ENCODE data around the gene NCL.

Gene NCL

DNA sequence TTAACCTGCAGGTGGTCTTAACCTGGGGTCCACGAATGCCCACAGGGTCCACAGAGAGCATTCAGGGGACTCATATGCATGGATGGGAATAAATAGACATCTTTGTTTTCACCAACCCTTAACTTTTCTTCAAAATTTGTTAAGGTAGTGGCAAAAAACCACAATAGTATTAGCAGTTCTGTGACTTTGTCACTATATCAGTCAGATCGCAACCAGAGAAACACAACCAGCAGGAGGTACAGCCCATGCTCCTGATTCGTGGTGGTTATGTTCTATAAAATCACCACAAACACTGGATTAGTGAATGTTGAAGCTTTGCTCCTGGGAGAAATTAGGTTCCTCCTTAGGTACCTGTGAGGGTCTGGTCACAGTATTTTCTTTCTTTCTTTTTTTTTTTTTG, 37.2 kb downstream of the NCL start:
- H3K4me3 ChIP-seq (ENCODE audit: low read depth, low read length): no peak overlapping the region
- TF ChIP-seq CTCF (IDR thresholded peaks at IDR 0.05; ENCODE audit: low read depth, low read length, missing control alignments): no peak
- no peak for DNase-seq (ENCODE audit: low read depth)
- in situ Hi-C loops (cut with HindIII; ENCODE audit: low sequenced_read_pairs): no loop called here

- no peak for DNase-seq (ENCODE audit: low read depth)
- in situ Hi-C loops (cut with HindIII; ENCODE audit: low sequenced_read_pairs): no loop called here
- no peak overlapping the region for H3K4me3 ChIP-seq (ENCODE audit: low read depth, low read length)
- TF ChIP-seq CTCF (IDR thresholded peaks at IDR 0.05; ENCODE audit: low read depth, low read length, missing control alignments): no peak
These were observed 38.2 kb downstream of the NCL start for GRCh38 chr2:231425811-231426703.

- no peak for TF ChIP-seq CTCF (IDR thresholded peaks at IDR 0.05; ENCODE audit: low read depth, low read length, missing control alignments)
- DNase-seq (ENCODE audit: low read depth): no peak
- in situ Hi-C loops (cut with HindIII; ENCODE audit: low sequenced_read_pairs): no loop called here
- no peak overlapping the region for H3K4me3 ChIP-seq (ENCODE audit: low read depth, low read length)
These were observed 38.9 kb downstream of the NCL start for GRCh38 chr2:231425291-231425810.

GRCh38 chr2:231423176-231423575, 41.1 kb downstream of the NCL start:
- TF ChIP-seq CTCF (IDR thresholded peaks at IDR 0.05; ENCODE audit: low read depth, low read length, missing control alignments): no peak
- H3K4me3 ChIP-seq (ENCODE audit: low read depth, low read length): no peak overlapping the region
- in situ Hi-C loops (cut with HindIII; ENCODE audit: low sequenced_read_pairs): no loop called here
- DNase-seq (ENCODE audit: low read depth): no peak

GRCh38 chr2:231422056-231422455, 42.2 kb downstream of the NCL start:
- H3K4me3 ChIP-seq (ENCODE audit: low read depth, low read length): no peak overlapping the region
- in situ Hi-C loops (cut with HindIII; ENCODE audit: low sequenced_read_pairs): no loop called here
- no peak for DNase-seq (ENCODE audit: low read depth)
- TF ChIP-seq CTCF (IDR thresholded peaks at IDR 0.05; ENCODE audit: low read depth, low read length, missing control alignments): no peak

DNA sequence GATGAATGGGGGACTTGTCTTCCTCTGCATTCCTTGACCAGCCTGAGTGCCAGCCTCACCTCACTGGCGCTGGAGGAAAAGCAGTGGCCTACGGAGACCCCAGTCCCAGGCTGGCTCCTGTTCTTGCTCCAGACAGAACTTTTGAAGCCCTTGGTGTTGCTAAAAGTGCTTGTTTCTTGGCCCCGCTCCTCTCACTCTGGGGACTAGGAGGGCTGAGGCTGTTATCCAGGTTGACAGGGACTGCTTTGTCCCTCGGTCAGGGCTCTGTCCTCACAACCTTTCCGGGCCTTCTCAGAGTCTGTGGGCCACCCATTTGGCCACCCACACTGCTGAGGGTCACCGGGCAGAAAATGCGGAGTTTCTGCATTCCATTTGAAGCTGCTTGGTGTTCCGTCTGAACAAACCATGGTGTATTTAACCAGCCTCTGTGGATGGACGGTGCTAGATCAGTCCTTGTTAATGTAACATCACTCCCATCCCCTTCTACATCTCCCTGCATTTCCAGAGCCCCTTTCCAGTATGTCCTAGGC, 43.2 kb downstream of the NCL start:
- DNase-seq (ENCODE audit: low read depth): no peak
- in situ Hi-C loops (cut with HindIII; ENCODE audit: low sequenced_read_pairs): no loop called here
- TF ChIP-seq CTCF (IDR thresholded peaks at IDR 0.05; ENCODE audit: low read depth, low read length, missing control alignments): no peak
- H3K4me3 ChIP-seq (ENCODE audit: low read depth, low read length): no peak overlapping the region

All from astrocyte of the cerebellum (primary cell).